HG02852 (cell line): ENCODE measurements around the gene MYBPC2.
A peak's percentile ranks its signal among the peaks of the same experiment; 100 is the strongest.

Source experiments
- ATAC-seq: cut with Tn5 transposase; IDR thresholded peaks from one replicate; pipeline ENCODE4 v1.9.1; 2021; ENCODE audit warnings: mild to moderate bottlenecking, moderate library complexity; ENCODE audit not compliant: unreplicated experiment

MYBPC2 gene

GRCh38 chr19:50409347-50409746, 23.3 kb upstream of the MYBPC2 start:
- ATAC-seq = no peak

- no peak for ATAC-seq
Observed at GRCh38 chr19:50410109-50410508, 22.6 kb upstream of the MYBPC2 start.

GRCh38 chr19:50412419-50412818, 20.3 kb upstream of the MYBPC2 start:
- ATAC-seq = no peak

GRCh38 chr19:50413096-50413495, 19.6 kb upstream of the MYBPC2 start:
- ATAC-seq = no peak

GRCh38 chr19:50413531-50413930, 19.2 kb upstream of the MYBPC2 start:
- no peak for ATAC-seq

GRCh38 chr19:50414864-50415660, 17.6 kb upstream of the MYBPC2 start:
- peak; percentile 13 for ATAC-seq

- peak; percentile 50 for ATAC-seq
Observed at GRCh38 chr19:50415661-50416033, 17.0 kb upstream of the MYBPC2 start.

- ATAC-seq = no peak
Observed at GRCh38 chr19:50416034-50416977, 16.4 kb upstream of the MYBPC2 start.

GRCh38 chr19:50417111-50418081, 15.3 kb upstream of the MYBPC2 start:
- ATAC-seq = no peak

GRCh38 chr19:50418176-50419021, 14.3 kb upstream of the MYBPC2 start, which contains the start of gene SPIB:
Gene SPIB, plus strand, starts transcription at chr19:50418938. Its CDS starts 25 bp downstream, at chr19:50418963.
- ATAC-seq = no peak

- no peak for ATAC-seq
Observed at GRCh38 chr19:50419022-50419579, 13.6 kb upstream of the MYBPC2 start.

- no peak for ATAC-seq
Observed at GRCh38 chr19:50419580-50420035, 13.1 kb upstream of the MYBPC2 start.

- ATAC-seq = no peak
Observed at GRCh38 chr19:50420127-50420526, 12.6 kb upstream of the MYBPC2 start.

- no peak for ATAC-seq
Observed at GRCh38 chr19:50420808-50421207, 11.9 kb upstream of the MYBPC2 start.

GRCh38 chr19:50422397-50423278, 10.1 kb upstream of the MYBPC2 start:
- no peak for ATAC-seq

- no peak for ATAC-seq
Observed at GRCh38 chr19:50423279-50424113, 9.2 kb upstream of the MYBPC2 start.

- ATAC-seq = no peak
Observed at GRCh38 chr19:50425581-50425980, 7.1 kb upstream of the MYBPC2 start.
